Left hindlimb (tissue), 1 donor: Measurements from ENCODE around the gene SMARCC1.

Experiments
- DNase-seq: peaks from one replicate; pipeline ENCODE4 v3.0.0-alpha.2; 2018

Gene SMARCC1

GRCh38 chr3:47692158-47692557, 89.5 kb downstream of the SMARCC1 start:
- no peak for DNase-seq

- no peak for DNase-seq
Observed at GRCh38 chr3:47688488-47688887, 93.2 kb downstream of the SMARCC1 start.

DNA sequence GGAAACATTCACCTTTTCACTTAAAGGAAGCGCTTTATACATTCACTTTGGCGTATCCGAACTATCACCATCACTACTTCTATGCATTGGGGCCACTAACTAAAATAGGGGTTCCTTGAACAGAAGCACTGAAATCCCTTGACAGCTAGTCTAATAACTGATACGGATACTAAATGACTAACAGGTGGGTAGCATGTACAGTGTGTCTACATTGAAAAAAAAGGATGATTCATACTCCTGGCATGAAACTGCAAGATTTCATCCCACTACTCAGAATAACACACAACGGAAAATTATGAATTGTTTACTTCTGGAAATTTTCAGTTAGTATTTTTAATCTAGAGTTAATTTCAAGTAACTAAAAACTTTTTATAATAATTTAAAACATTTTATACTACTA, 96.7 kb downstream of the SMARCC1 start:
- DNase-seq = no peak

GRCh38 chr3:47681016-47681415, 100.7 kb downstream of the SMARCC1 start:
- no peak for DNase-seq

GRCh38 chr3:47678446-47679338, 103.0 kb downstream of the SMARCC1 start:
- no peak for DNase-seq

DNA sequence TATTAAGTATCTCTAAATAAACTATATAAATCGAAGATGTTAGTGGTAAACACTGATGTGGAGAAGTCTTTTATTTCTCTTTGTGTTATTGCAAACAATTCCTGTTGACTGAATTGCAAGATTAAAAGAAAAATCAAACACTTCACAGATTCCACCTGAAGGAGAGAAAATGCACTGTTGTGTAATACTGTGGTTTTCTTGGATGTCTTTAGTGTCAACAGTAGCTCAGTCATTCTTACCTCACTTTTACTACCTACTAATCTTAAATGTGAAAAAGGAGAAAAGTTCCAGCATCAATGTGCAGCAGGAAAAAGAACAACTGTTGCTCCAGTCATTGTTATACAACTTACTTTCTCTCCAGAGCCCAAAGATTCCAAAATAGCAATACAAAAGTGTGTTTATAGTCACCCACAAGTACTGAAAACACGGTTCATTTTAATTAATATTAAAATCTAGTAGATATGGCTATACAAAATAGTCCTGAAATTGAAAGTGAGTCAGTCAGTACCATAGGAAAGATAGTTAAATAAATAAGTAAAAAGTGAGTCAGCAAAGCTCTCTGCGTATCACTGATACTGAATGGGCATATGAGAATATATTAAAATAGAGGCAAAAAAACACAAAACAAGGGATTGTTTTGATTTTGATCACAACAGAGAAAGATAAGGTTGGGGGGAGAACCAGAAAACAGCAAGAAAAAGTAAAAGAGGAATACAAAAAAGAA, 112.5 kb downstream of the SMARCC1 start:
- no peak for DNase-seq

DNA sequence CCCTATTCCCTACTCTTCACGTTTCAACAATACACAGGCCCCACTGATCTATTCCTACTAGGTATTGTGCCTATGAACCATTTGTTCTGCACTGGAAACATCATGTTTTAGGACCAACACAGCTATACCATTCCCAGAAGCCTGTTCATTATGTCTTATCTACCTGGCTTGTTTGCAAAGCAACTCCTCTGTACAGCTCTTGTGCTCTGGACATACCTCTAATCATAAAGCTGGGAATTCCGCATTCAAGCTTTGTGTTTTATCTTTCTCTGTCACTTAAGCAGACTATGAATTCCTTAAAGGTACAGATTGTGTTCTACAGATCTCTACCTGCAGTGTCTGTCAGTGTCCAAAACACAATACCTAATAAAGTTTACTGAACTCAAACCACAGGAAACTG, 115.6 kb downstream of the SMARCC1 start:
- DNase-seq = no peak

- no peak for DNase-seq
Observed at GRCh38 chr3:47664519-47664918, 117.2 kb downstream of the SMARCC1 start.

- no peak for DNase-seq
Observed at GRCh38 chr3:47663630-47664240, 118.0 kb downstream of the SMARCC1 start.

GRCh38 chr3:47661121-47661752, 120.5 kb downstream of the SMARCC1 start:
- no peak for DNase-seq

- no peak for DNase-seq
Observed at GRCh38 chr3:47658444-47658843, 123.2 kb downstream of the SMARCC1 start.

GRCh38 chr3:47652142-47652541, 129.6 kb downstream of the SMARCC1 start:
- DNase-seq = no peak

- DNase-seq = no peak
Observed at GRCh38 chr3:47650294-47650693, 131.4 kb downstream of the SMARCC1 start.

DNA sequence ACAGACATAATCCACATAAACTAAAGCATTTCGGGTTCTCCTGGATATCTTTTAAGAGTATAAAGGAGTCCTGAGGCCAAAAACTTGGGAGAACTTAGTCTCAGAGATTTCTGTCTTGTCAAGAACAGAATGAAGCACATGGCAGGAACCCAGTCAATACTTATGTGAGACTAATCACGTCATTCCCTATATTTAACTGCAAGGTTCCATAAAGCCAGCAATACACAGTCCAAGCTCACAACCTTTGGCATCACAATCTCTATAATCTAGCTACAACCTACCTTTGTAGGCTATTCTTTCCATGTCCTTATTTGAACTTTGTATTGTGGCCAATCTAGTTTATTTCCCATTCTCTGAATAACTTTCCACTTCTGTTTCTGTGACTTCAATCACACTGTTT, 134.1 kb downstream of the SMARCC1 start:
- DNase-seq = no peak

GRCh38 chr3:47646362-47646761, 135.3 kb downstream of the SMARCC1 start:
- no peak for DNase-seq

- no peak for DNase-seq
Observed at GRCh38 chr3:47645551-47645950, 136.1 kb downstream of the SMARCC1 start.

- no peak for DNase-seq
Observed at GRCh38 chr3:47643092-47643491, 138.6 kb downstream of the SMARCC1 start.

DNA sequence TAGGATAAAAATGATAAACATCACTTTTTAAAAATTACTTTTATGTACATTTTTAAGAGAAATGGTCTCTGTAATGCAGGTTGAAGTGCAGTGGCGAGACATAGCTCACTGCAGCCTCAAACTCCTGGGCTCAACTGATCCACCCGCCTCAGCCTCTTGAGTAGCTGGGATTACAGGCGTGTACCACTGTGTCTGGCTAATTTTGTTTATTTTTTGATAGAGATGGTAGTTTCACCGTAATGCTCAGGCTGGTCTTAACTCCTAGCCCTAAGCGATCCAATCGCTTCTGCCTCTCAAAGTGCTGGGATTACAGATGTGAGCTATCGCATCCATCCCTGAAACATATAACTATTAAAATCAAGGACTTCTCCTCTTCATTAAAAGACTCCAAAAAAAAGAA, 140.0 kb downstream of the SMARCC1 start:
- DNase-seq = no peak

GRCh38 chr3:47636921-47637320, 144.8 kb downstream of the SMARCC1 start:
- DNase-seq = no peak

DNA sequence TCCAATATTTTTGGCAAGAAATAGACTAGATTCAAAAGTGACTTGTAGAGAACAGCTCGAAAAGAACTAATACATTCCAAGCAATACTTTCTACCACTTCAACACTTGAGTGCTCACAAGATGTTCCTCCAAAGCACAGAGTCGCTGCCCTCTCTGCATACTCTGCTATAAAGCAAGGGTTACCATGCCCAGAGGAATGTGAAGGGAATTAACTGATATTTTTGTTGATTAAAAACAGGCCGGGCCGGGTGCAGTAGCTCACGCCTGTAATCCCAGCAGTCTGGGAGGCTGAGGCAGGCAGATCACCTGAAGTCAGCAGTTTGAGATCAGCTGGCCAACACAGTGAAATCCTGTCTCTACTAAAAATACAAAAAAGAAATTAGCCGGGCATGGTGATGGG, 145.5 kb downstream of the SMARCC1 start:
- no peak for DNase-seq

DNA sequence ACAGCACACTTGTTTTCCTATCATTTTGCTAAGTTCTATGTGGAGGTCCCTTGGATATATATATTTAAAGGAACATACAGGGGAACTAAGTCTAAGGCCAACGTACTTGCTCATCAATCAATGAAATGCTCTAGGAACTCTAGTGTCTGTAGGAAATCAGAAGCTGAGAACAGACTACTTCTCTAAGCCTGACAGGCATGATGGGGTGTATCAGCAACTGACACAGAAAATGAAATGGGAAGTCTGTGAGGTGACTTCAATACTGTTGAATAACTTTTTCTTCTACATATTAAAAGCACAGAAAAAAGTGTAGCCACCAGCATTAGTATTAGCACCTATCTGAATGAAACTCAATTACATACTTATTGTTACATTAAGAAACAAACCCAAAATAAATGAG, 146.2 kb downstream of the SMARCC1 start:
- no peak for DNase-seq

- DNase-seq = no peak
Observed at GRCh38 chr3:47634996-47635395, 146.7 kb downstream of the SMARCC1 start.

- DNase-seq = no peak
Observed at GRCh38 chr3:47630810-47631209, 150.9 kb downstream of the SMARCC1 start.
